HG03066 (cell line): ENCODE results near the gene HOMER3.

ENCODE experiments used
- ATAC-seq: cut with Tn5 transposase; IDR thresholded peaks from one replicate; pipeline ENCODE4 v1.9.1; 2021; ENCODE audit warnings: low read depth; ENCODE audit not compliant: unreplicated experiment

The HOMER3 gene

GRCh38 chr19:18940769-18941627 is at the start of gene HOMER3:
Gene HOMER3 (minus strand): TSS chr19:18941217. CDS start chr19:18938982, 2,235 bp downstream.
- no peak for ATAC-seq

- ATAC-seq: no peak
Observed at GRCh38 chr19:18990128-18990708, 49.2 kb upstream of the HOMER3 start.

- ATAC-seq: no peak
Observed at GRCh38 chr19:18989316-18989715, 48.3 kb upstream of the HOMER3 start.

GRCh38 chr19:18987456-18987855 is 46.4 kb upstream of the HOMER3 start:
- no peak for ATAC-seq

- no peak for ATAC-seq
Observed at GRCh38 chr19:18985257-18985656, 44.2 kb upstream of the HOMER3 start.

GRCh38 chr19:18984251-18984650 is 43.2 kb upstream of the HOMER3 start:
- no peak for ATAC-seq

GRCh38 chr19:18982669-18983068 is 41.7 kb upstream of the HOMER3 start:
- ATAC-seq: no peak

GRCh38 chr19:18980432-18981020 is 39.5 kb upstream of the HOMER3 start:
- ATAC-seq: no peak

GRCh38 chr19:18978616-18979015 is 37.6 kb upstream of the HOMER3 start:
- no peak for ATAC-seq

- no peak for ATAC-seq
Observed at GRCh38 chr19:18975869-18976268, 34.9 kb upstream of the HOMER3 start.

- ATAC-seq: no peak
Observed at GRCh38 chr19:18975011-18975410, 34.0 kb upstream of the HOMER3 start.

- no peak for ATAC-seq
Observed at GRCh38 chr19:18972851-18973250, 31.8 kb upstream of the HOMER3 start.

GRCh38 chr19:18972301-18972811 is 31.3 kb upstream of the HOMER3 start:
- no peak for ATAC-seq

- no peak for ATAC-seq
Observed at GRCh38 chr19:18969931-18970659, 29.1 kb upstream of the HOMER3 start.

- ATAC-seq: no peak
Observed at GRCh38 chr19:18967358-18968146, 26.5 kb upstream of the HOMER3 start.

GRCh38 chr19:18966307-18966706 is 25.3 kb upstream of the HOMER3 start:
- ATAC-seq: no peak

- no peak for ATAC-seq
Observed at GRCh38 chr19:18964121-18964520, 23.1 kb upstream of the HOMER3 start.

- ATAC-seq: no peak
Observed at GRCh38 chr19:18961767-18962620, 21.0 kb upstream of the HOMER3 start.

- no peak for ATAC-seq
Observed at GRCh38 chr19:18960370-18960769, 19.4 kb upstream of the HOMER3 start.
